Activated CD4-positive, CD25-positive, alpha-beta regulatory T cell treated with anti-CD3 and anti-CD28 coated beads, Interleukin-2, amount 50 U/mL, for 16 hours (primary cell): ENCODE data around the gene MTHFD1L.
A peak's percentile ranks its signal among the peaks of the same experiment; 100 is the strongest.
"Not testable (repeated sequence)": the region's sequence is repeated elsewhere in the genome, so short reads cannot be mapped to it uniquely, and the experiment has no call there.

Experiments used
- DNase-seq: peaks from one replicate; pipeline ENCODE4 v3.0.0-alpha.2; 2020; ENCODE audit warnings: low read depth, low spot score

Gene MTHFD1L

DNA sequence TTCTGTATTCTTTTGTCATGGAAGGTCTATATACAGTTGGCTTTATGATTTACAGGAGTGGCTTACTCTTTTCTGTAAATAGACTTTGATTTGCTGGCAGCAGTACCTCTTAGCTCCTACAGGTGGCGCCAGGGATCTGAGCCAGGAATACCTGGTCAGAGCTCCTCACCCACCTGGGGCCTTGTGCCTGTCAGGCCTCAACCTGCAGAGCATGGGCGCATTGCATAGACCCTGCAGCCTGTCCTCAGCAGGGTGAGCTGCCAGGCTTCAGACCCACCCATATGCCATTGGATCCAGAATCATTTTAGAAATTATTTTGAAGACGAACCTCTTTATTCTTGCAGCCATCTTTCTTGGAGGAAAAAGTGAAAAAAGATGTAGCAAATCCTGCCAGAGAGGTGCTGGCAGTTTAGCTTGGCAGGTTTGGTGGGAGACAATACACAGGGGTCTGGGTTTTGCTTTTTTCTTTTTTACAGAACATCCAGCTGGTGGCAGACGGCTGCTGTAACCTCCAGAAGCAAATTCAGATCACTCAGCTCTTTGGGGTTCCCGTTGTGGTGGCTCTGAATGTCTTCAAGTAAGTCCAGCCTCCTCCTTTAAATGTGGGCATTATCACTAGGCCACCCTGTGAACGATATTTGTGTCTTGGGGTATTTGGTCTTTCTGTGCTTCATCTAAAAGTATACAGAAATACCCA lies 149.1 kb downstream of the MTHFD1L start:
- peak; percentile 21 for DNase-seq

GRCh38 chr6:151015101-151015700 lies 149.7 kb downstream of the MTHFD1L start:
- DNase-seq = no peak

GRCh38 chr6:151016107-151016506 lies 150.6 kb downstream of the MTHFD1L start:
- DNase-seq = no peak

DNA sequence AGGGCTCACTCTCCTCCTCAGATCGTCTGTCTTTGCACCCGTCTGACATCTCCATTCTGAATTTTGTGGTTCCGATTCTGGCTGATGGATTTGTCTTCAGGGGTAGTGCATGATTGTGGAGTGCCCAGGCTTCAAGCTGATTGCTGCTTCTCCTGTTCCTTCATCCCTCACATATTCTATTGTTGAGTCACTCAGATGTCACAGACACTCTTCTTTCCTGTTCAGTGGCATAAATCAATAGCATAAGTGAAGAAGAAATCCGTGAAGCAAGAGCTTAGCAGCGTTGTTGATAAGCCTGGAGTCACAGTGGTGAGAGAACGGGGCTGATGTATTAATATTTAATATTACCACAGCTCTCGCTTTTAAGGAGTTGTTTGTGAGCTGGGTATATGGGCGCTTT lies 152.5 kb downstream of the MTHFD1L start:
- no peak for DNase-seq

- no peak for DNase-seq
These were observed 153.6 kb downstream of the MTHFD1L start for GRCh38 chr6:151018911-151019782.

- no peak for DNase-seq
These were observed 156.4 kb downstream of the MTHFD1L start for GRCh38 chr6:151021896-151022295.

- DNase-seq = no peak
These were observed 157.0 kb downstream of the MTHFD1L start for GRCh38 chr6:151022492-151022891.

- DNase-seq = no peak
These were observed 157.8 kb downstream of the MTHFD1L start for GRCh38 chr6:151023342-151023741.

DNA sequence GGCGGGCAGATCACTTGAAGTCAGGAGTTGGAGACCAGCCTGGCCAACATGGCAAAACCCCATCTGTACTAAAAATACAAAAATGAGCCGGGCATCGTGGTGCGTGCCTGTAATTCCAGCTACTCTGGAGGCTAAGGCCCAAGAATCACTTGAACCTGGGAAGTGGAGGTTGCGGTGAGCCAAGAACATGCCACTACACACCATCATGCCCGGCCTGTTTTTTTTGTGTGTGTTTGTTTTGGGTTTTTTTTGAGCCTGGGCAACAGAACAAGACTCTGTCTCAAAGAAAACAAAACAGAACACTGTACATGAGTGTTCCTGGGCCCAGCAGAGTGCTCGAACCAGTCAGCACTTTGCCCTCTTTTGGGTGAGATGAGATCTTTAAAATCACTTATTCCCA lies 159.1 kb downstream of the MTHFD1L start:
- no peak for DNase-seq

DNA sequence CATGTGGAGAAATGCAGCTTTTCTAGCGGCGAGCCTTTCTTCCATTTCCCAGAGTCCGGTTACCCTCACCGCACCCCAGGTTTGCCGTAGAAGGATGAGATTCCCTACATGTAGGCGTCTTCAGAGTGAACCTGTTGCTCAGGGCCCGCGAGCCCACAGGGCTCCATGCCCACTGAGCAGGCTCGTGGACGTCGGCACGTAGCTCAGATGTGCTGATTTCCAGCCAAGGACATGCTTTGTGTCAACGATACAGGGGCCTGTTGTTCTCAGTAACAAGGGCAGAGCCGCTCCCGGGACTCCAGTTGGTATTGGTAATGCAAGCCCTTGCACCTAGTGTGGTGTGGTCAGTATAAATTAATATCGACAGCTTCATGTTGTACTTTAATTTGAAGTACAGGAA lies 159.6 kb downstream of the MTHFD1L start:
- DNase-seq = no peak

GRCh38 chr6:151026041-151026663 lies 160.7 kb downstream of the MTHFD1L start:
- no peak for DNase-seq

GRCh38 chr6:151027295-151027747 lies 161.8 kb downstream of the MTHFD1L start:
- DNase-seq = no peak

DNA sequence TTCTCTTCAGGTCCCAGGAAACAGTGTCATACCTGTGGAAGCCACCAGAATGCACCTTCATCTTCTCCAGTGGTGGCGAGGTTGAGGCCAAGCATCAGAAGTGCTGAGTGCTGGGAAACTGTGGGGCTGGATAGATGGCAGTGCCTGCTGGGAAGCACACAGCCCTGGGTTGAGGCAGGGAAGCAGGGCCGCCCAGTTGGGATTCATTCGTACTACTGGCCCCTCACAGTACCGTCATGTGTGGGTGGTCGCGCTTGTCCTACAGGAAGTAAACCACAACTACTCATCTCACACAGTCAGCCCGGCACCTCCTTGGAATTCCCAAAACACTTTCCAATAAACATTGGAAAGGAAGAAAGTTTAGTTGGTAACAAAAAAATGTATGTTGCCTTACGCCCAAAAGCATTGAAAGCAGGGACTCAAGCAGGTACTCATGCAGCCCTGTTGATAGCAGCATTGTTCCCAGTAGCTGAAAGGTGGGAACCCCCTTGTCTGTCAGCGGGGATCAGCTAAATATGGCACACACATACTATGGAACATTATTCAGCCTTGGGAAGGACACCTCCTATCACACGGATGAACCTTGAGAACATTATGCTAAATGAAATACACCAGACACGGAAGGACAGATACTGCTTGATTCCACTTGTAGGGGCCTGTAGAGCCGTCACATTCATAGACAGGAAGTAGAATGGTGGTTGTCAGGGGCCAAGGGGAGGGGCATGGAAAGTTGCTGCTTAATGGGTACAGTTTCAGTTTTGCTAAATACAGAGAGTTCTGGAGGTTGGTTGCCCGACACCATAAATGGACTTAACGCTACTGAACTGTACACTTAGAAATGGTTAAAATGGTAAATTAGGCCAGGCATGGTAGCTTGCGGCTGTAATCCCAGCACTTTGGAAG lies 162.7 kb downstream of the MTHFD1L start:
- DNase-seq = no peak

- DNase-seq = no peak
These were observed 164.5 kb downstream of the MTHFD1L start for GRCh38 chr6:151029970-151030369.

GRCh38 chr6:151032034-151032433 lies 166.5 kb downstream of the MTHFD1L start:
- DNase-seq = no peak

DNA sequence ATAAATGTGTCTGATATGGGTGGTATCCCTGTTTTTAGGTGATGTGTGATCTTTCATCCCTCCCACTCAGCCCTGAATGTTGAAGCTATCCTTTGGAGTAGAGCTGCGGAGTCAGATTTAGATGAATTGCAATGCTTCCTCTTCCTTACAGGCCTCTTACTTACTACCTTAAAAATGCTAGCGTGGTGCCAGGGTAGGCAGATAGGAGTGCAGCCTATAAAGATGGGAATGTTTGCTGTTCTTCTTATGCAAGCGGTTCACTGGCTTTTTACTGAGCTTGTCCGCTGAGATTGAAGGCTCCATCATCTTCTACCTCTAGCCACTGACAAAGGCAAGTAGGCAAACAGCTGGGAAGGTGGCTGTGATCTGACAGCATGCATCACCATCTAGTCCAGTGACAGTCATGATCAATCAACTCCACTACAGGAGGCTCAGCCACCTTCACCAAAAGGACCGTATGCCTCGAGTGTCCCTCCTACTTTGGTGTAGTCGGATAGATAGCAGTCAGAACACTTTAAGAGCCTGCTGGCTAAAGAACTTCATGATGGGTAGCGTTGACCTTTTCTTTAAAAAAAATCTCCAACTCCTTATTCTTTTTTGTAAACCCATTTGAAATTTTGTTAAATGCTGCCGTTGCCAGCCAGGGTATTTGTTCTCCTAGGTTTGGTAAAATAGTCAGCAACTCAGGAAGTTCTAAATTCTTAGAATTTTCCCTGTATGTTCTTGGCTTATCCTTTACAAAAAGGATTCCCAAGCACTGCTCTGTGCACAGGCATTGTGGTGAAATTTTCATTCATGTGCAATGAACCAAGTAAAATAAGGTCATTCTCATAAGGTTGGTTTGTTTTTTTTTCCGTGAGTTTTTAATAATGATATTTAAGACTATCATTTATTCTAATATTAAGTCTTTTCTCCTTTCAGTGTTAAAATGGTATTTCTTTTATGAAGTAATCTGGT lies 169.6 kb downstream of the MTHFD1L start:
- no peak for DNase-seq

DNA sequence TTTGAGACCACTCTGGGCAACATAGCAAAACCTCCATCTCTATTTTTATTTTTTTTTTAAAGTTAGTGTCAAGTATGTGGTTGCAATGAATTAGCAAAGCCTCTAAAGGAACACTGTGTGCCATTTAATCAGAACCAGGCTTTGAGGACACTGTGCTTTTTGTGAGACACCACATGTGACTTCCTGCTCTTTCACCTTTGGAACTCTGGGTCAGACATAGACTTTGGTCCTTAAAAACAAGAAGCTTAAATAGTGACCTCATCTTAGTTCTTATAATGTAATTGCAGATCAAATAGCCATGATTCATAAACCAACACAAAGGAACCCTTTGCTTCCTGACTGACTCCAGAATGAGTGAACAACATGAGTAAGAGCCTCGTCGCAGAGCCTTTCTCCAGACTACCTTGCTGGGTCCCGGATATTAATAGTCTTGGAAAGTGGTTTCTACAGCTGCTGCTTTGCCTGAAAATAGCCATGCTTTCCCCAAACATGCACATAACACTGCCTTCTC lies 170.8 kb downstream of the MTHFD1L start:
- DNase-seq = not testable (repeated sequence)

GRCh38 chr6:151036869-151037680 lies 171.6 kb downstream of the MTHFD1L start:
- DNase-seq = no peak

- DNase-seq = no peak
These were observed 173.1 kb downstream of the MTHFD1L start for GRCh38 chr6:151038616-151039015.
